Calu3 (cell line): Measurements from ENCODE around the gene NTM. TPM values are rescaled to one million over a fixed set of nuclear protein-coding genes. Genes with fewer than 3 reads are reported as not detected.

Experiments
- BruUV-seq: library from RNA; stranded (reverse); fragments of 400-500 nt; replicated peaks from 2 replicates; lab custom pipeline; 2021; lab: Mats Ljungman, UMichigan
- CTCF ChIA-PET: fragments of 300-600 bp; sonication (Branson Sonifier 250); formaldehyde crosslinking; loops from one replicate; lab custom pipeline; 2022; ENCODE audit warnings: antibody characterized with exemption; lab: Charles Lee
- DNase-seq: peaks from one replicate; pipeline ENCODE4 v3.0.0; 2022
- H3K27ac Mint-ChIP-seq: one replicate; pipeline ENCODE4 v1.8.0; 2022; ENCODE audit warnings: mixed read lengths; ENCODE audit not compliant: unreplicated experiment
- H3K27me3 Mint-ChIP-seq: one replicate; pipeline ENCODE4 v1.8.0; 2022; ENCODE audit warnings: mixed read lengths; ENCODE audit not compliant: unreplicated experiment
- H3K36me3 Mint-ChIP-seq: one replicate; pipeline ENCODE4 v1.8.0; 2022; ENCODE audit warnings: mild to moderate bottlenecking, moderate library complexity, mixed read lengths; ENCODE audit not compliant: insufficient read depth, unreplicated experiment
- H3K4me1 Mint-ChIP-seq: one replicate; pipeline ENCODE4 v1.8.0; 2022; ENCODE audit warnings: mild to moderate bottlenecking, low read depth, mixed read lengths; ENCODE audit not compliant: unreplicated experiment
- H3K4me3 Mint-ChIP-seq: one replicate; pipeline ENCODE4 v1.8.0; 2022; ENCODE audit warnings: mild to moderate bottlenecking, low read depth, moderate library complexity, mixed read lengths; ENCODE audit not compliant: unreplicated experiment
- H3K9me3 Mint-ChIP-seq: one replicate; pipeline ENCODE4 v1.8.0; 2022; ENCODE audit warnings: low read depth, mixed read lengths; ENCODE audit not compliant: unreplicated experiment
- CTCF ChIP-seq: fragments of 200-600 bp; IDR thresholded peaks from one replicate; pipeline ENCODE4 v1.8.0; 2022; ENCODE audit warnings: antibody characterized with exemption; ENCODE audit not compliant: unreplicated experiment
- intact Hi-C: fragments of 100-400 bp; cut with micrococcal nuclease; formaldehyde crosslinking; loops from one replicate; pipeline ENCODE4 v1.10.0; 2022; ENCODE audit not compliant: unreplicated experiment
- total RNA-seq: library from RNA; stranded (reverse); gene quantifications from 2 replicates; pipeline ENCODE4 v1.2.3, GENCODE V29; 2022

The NTM gene
- total RNA-seq, 1 experiment from 2014 or later: not detected

- Mint-ChIP-seq H3K27me3 (no peaks in the 10 kb centered on the region), H3K9me3 (peaks cover 13% of the 10 kb centered on the region), H3K4me1 (no peaks in the 10 kb centered on the region), H3K27ac (no peak overlapping the region), H3K4me3 (no peak overlapping the region), H3K36me3 (no peaks in the 10 kb centered on the region)
- DNase-seq: no peak
- no TSS peak for BruUV-seq
- intact Hi-C loops: no loop called here
- CTCF ChIA-PET: interaction anchor here (0.5 kb wide), 1 partner anchor 441 kb away, joined by 3 read pairs; no protein-coding TSS in a partner anchor
- TF ChIP-seq CTCF: no peak
Measured at GRCh38 chr11:131583938-131584337, 213.5 kb downstream of the NTM start.

GRCh38 chr11:131584785-131585592 is 214.6 kb downstream of the NTM start:
- Mint-ChIP-seq H3K4me3 (no peak overlapping the region), H3K9me3 (peaks cover 12% of the 10 kb centered on the region), H3K4me1 (no peaks in the 10 kb centered on the region), H3K27me3 (no peaks in the 10 kb centered on the region), H3K36me3 (no peaks in the 10 kb centered on the region), H3K27ac (no peak overlapping the region)
- no peak for DNase-seq
- CTCF ChIA-PET: no interaction called here
- intact Hi-C loops: no loop called here
- BruUV-seq: no TSS peak
- TF ChIP-seq CTCF: no peak

- Mint-ChIP-seq H3K27me3 (no peaks in the 10 kb centered on the region), H3K9me3 (peaks cover 9% of the 10 kb centered on the region), H3K4me1 (no peaks in the 10 kb centered on the region), H3K27ac (no peak overlapping the region), H3K36me3 (no peaks in the 10 kb centered on the region), H3K4me3 (no peak overlapping the region)
- intact Hi-C loops: no loop called here
- CTCF ChIA-PET: no interaction called here
- no peak for DNase-seq
- BruUV-seq: no TSS peak
- TF ChIP-seq CTCF: no peak
Measured at GRCh38 chr11:131588057-131588456, 217.6 kb downstream of the NTM start.

GRCh38 chr11:131591051-131591461 is 220.6 kb downstream of the NTM start:
- DNase-seq: no peak
- Mint-ChIP-seq H3K27ac (no peak overlapping the region), H3K9me3 (peaks cover 3% of the 10 kb centered on the region), H3K27me3 (no peaks in the 10 kb centered on the region), H3K4me1 (no peaks in the 10 kb centered on the region), H3K4me3 (no peak overlapping the region), H3K36me3 (no peaks in the 10 kb centered on the region)
- intact Hi-C loops: no loop called here
- no TSS peak for BruUV-seq
- TF ChIP-seq CTCF: no peak
- CTCF ChIA-PET: no interaction called here
